Ishikawa (cell line): ENCODE measurements around the gene RAD51B.

Experiments
- CEBPB ChIP-seq: IDR thresholded peaks from 2 replicates; pipeline ENCODE4 v1.6.1; 2012
- CREB1 ChIP-seq: IDR thresholded peaks from 2 replicates; pipeline ENCODE4 v1.6.1; 2012; ENCODE audit warnings: low read depth
- EGR1 ChIP-seq: IDR thresholded peaks from 2 replicates; pipeline ENCODE4 v1.6.1; 2012
- EP300 ChIP-seq: IDR thresholded peaks from 2 replicates; pipeline ENCODE4 v1.6.1; 2012; ENCODE audit warnings: borderline replicate concordance
- FOXM1 ChIP-seq: IDR thresholded peaks from 2 replicates; pipeline ENCODE4 v1.6.1; 2012; ENCODE audit warnings: low read depth, borderline replicate concordance
- NFIC ChIP-seq: IDR thresholded peaks from 2 replicates; pipeline ENCODE4 v1.6.1; 2012
- RAD21 ChIP-seq: IDR thresholded peaks from 2 replicates; pipeline ENCODE4 v1.6.1; 2012; ENCODE audit warnings: low read depth
- TAF1 ChIP-seq: IDR thresholded peaks from 2 replicates; pipeline ENCODE4 v1.6.1; 2012; ENCODE audit warnings: low read depth, mild to moderate bottlenecking
- TCF12 ChIP-seq: IDR thresholded peaks from 2 replicates; pipeline ENCODE4 v1.6.1; 2012; ENCODE audit warnings: low read depth
- TEAD4 ChIP-seq: IDR thresholded peaks from 2 replicates; pipeline ENCODE4 v1.6.1; 2012
- YY1 ChIP-seq: IDR thresholded peaks from 2 replicates; pipeline ENCODE4 v1.6.1; 2012; ENCODE audit warnings: low read depth
- ZBTB7A ChIP-seq: IDR thresholded peaks from 2 replicates; pipeline ENCODE4 v1.6.1; 2012; ENCODE audit warnings: low read depth
- TF ChIP-seq, protein P1 (sequence below): IDR thresholded peaks from 2 replicates; pipeline ENCODE4 v1.6.1; 2012
- TF ChIP-seq, protein P2 (sequence below): IDR thresholded peaks from 2 replicates; pipeline ENCODE4 v1.6.1; 2012
- TF ChIP-seq, protein P3 (sequence below): IDR thresholded peaks from 2 replicates; pipeline ENCODE4 v1.6.1; 2012; ENCODE audit warnings: low read depth, mild to moderate bottlenecking

RAD51B gene

DNA sequence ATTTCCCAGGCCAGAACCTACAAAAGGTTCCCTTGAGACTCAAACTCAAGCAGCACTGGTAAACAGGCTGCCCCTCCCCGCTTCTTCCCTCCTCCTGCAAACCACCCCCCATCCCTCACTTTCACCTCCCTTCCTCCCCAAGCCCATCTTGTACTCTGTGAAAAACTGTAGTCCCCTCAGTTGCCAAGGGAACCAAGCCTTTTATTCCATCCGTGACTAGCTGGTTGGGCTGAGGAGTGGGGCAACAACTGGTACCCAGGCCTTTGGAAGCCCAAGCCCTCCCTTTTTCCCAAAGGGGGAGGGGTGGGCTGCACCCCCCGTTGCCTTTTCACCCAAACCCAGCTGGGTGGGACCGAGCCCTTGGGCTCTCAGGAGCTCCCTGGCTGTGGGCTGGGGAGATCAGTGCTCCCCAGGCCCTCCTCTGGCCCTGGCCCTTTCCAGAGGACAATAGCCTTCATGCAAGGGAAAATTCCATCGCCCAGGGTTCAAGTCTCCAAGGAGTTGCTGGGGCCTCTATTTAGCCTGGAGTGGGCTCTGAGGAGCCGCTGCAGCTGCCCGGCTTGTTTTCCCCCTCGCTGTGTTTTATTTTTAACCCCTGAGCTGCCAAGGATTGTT, 911.3 kb downstream of the RAD51B start:
- no peak for TF ChIP-seq EGR1
- TF ChIP-seq YY1 = no peak
- no peak for TF ChIP-seq EP300
- no peak for TF ChIP-seq TEAD4
- no peak for TF ChIP-seq RAD21
- TF ChIP-seq TAF1 = no peak
- TF ChIP-seq, protein P1, sequence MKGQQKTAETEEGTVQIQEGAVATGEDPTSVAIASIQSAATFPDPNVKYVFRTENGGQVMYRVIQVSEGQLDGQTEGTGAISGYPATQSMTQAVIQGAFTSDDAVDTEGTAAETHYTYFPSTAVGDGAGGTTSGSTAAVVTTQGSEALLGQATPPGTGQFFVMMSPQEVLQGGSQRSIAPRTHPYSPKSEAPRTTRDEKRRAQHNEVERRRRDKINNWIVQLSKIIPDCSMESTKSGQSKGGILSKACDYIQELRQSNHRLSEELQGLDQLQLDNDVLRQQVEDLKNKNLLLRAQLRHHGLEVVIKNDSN = no peak
- TF ChIP-seq, protein P2, sequence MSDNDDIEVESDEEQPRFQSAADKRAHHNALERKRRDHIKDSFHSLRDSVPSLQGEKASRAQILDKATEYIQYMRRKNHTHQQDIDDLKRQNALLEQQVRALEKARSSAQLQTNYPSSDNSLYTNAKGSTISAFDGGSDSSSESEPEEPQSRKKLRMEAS = no peak
- TF ChIP-seq CREB1 = no peak
- TF ChIP-seq NFIC = no peak
- TF ChIP-seq FOXM1 = no peak
- no peak for TF ChIP-seq CEBPB

DNA sequence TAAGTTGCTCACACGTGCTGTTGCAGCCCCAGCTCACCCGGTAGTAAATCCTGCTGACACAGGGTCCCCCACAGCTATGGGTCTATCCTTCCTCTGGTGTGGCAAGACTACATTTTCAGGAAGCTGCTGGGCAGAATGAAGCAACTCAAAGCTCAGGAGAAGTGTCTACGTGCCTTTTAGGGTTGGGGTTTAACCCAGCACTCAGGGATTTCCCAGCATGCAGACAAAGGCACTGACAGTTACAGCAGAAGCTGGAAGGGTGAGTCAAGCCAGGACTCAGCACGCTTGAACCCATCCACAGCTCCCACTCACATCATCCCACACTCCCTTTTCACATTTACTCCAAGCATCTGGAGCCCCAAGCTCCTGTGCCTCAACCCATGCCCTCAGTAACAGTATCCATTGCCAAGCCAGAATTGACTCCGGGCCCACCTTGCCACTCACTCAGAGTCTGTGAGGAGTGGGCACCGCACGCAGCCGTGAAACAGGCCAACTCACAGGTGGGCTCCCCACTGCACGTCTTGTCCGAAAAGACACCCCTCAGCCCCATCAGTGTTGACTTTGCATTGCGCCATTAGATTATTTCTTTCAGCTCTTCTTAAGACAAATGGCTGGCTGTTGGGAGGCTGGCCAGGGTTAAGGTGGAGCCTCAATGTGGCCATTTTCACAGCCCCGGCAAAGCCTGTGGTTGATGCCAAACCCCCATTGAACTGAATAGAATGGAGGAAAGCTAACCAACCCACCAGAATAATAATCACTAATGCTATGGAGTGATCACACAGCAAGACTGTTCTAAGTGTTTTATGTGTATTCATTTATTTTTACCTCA, 913.7 kb downstream of the RAD51B start:
- no peak for TF ChIP-seq ZBTB7A
- no peak for TF ChIP-seq NFIC
- no peak for TF ChIP-seq EGR1
- TF ChIP-seq RAD21 = no peak
- TF ChIP-seq, protein P1 = no peak
- no peak for TF ChIP-seq CEBPB
- no peak for TF ChIP-seq TCF12
- TF ChIP-seq TEAD4 = no peak
- TF ChIP-seq, protein P3, sequence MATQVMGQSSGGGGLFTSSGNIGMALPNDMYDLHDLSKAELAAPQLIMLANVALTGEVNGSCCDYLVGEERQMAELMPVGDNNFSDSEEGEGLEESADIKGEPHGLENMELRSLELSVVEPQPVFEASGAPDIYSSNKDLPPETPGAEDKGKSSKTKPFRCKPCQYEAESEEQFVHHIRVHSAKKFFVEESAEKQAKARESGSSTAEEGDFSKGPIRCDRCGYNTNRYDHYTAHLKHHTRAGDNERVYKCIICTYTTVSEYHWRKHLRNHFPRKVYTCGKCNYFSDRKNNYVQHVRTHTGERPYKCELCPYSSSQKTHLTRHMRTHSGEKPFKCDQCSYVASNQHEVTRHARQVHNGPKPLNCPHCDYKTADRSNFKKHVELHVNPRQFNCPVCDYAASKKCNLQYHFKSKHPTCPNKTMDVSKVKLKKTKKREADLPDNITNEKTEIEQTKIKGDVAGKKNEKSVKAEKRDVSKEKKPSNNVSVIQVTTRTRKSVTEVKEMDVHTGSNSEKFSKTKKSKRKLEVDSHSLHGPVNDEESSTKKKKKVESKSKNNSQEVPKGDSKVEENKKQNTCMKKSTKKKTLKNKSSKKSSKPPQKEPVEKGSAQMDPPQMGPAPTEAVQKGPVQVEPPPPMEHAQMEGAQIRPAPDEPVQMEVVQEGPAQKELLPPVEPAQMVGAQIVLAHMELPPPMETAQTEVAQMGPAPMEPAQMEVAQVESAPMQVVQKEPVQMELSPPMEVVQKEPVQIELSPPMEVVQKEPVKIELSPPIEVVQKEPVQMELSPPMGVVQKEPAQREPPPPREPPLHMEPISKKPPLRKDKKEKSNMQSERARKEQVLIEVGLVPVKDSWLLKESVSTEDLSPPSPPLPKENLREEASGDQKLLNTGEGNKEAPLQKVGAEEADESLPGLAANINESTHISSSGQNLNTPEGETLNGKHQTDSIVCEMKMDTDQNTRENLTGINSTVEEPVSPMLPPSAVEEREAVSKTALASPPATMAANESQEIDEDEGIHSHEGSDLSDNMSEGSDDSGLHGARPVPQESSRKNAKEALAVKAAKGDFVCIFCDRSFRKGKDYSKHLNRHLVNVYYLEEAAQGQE = no peak
- no peak for TF ChIP-seq TAF1
- no peak for TF ChIP-seq FOXM1
- TF ChIP-seq EP300 = no peak
- no peak for TF ChIP-seq YY1
- TF ChIP-seq CREB1 = no peak
- TF ChIP-seq, protein P2 = no peak

DNA sequence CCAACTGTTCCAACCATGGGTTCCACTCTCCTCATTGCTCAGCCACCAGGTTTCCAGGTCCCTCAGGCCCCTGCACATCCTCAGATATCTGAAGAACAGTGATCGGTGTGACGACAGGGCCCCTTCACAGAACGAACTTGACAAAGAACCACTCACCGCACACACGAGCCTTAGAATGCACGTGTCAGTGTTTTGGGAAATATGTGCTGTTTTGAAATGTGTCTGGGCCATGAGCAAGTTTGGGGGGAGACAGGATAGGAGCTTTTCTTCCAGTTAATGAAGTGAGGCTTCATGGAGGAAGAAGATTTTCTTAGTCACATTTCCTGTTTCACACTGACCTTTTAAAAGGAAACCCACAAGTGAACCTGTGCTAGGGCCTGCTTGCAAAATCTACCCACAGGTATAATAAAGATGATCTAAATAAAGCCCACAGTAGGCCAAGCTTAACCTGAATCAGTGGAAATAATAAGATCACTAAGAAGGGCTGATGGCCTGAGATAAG, 914.7 kb downstream of the RAD51B start:
- TF ChIP-seq, protein P2 = no peak
- TF ChIP-seq NFIC (no peak), TAF1 (no peak), ZBTB7A (no peak), EGR1 (no peak), FOXM1 (no peak), TEAD4 (no peak)
- TF ChIP-seq, protein P3 = no peak

DNA sequence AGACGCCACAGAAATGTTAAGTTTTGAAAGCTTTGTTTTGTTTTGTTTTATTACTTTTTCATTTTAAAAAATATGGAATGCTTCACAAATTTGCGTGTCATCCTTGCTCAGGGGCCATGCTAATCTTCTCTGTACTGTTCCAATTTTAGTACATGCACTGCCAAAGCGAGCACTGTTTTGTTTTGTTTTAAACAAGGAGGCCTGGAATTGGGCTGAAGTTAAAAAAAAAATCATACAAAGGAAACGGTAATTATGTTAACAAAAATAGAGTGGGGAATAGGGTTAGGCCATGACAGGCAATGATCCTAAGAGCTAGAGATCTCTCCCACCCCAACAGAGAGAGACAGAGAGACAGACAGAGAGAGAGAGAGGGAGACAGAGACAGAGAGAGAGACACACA, 916.3 kb downstream of the RAD51B start:
- TF ChIP-seq ZBTB7A (no peak), CREB1 (no peak), EP300 (no peak), CEBPB (no peak), RAD21 (no peak), TEAD4 (no peak), NFIC (no peak), TAF1 (no peak), FOXM1 (no peak), EGR1 (no peak), TCF12 (no peak)
- TF ChIP-seq, protein P2 = no peak
- TF ChIP-seq, protein P3 = no peak
- TF ChIP-seq, protein P1 = no peak
